ENCODE measurements around the gene LRRC32.
"Not testable (repeated sequence)": the region's sequence is repeated elsewhere in the genome, so short reads cannot be mapped to it uniquely, and the experiment has no call there.

LRRC32 gene

DNA sequence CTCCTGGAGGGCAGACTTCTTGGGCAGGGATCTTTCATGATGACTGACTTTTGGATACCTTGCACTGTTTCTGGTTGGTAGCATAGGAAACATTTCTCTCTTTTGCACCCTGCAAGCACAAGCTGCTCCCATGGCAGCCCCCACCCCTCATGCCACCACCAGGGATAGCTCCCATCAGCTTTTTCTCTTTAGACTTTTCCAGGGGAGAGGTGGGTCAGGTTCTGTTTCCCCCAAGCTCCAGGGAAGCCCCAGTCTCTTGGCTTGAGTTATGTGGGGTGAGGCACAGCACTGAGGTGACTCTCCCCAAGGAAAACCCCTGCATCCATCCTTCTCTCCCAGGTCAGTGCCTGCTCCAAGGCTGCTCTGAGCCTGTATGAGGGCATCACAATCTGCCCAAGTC lies 22.5 kb downstream of the LRRC32 start:
- Histone ChIP-seq H3K79me2 (ENCODE audit: insufficient read depth, low read length) (no peaks in the 10 kb centered on the region), H3K9me3 (ENCODE audit: insufficient read depth, low read depth, low read length) (peaks cover 4% of the 10 kb centered on the region; the same call in 1 of the 2 replicates), H3K27me3 (ENCODE audit: insufficient read depth, low read length, poor library complexity, severe bottlenecking) (no peaks in the 10 kb centered on the region), H3K36me3 (ENCODE audit: insufficient read depth, low read length) (no peaks in the 10 kb centered on the region), H3K9me2 (replicated peaks; ENCODE audit: low read depth, low read length) (no peaks in the 10 kb centered on the region), H3F3A (ENCODE audit: low read depth) (no peaks in the 10 kb centered on the region), H3K4me2 (ENCODE audit: low read depth, low read length, poor library complexity, severe bottlenecking) (no peak overlapping the region), H3K4me3 (ENCODE audit: low read length, poor library complexity, severe bottlenecking) (no peak overlapping the region), H3K9ac (ENCODE audit: low read depth, low read length, poor library complexity, severe bottlenecking) (no peak overlapping the region), H4K20me1 (ENCODE audit: insufficient read depth, low read length, poor library complexity, severe bottlenecking) (no peaks in the 10 kb centered on the region), H3K4me1 (ENCODE audit: insufficient read depth, low read length, poor library complexity, severe bottlenecking) (no peaks in the 10 kb centered on the region), H2AFZ (ENCODE audit: low read length) (no peak overlapping the region)
- TF ChIP-seq, protein P1, sequence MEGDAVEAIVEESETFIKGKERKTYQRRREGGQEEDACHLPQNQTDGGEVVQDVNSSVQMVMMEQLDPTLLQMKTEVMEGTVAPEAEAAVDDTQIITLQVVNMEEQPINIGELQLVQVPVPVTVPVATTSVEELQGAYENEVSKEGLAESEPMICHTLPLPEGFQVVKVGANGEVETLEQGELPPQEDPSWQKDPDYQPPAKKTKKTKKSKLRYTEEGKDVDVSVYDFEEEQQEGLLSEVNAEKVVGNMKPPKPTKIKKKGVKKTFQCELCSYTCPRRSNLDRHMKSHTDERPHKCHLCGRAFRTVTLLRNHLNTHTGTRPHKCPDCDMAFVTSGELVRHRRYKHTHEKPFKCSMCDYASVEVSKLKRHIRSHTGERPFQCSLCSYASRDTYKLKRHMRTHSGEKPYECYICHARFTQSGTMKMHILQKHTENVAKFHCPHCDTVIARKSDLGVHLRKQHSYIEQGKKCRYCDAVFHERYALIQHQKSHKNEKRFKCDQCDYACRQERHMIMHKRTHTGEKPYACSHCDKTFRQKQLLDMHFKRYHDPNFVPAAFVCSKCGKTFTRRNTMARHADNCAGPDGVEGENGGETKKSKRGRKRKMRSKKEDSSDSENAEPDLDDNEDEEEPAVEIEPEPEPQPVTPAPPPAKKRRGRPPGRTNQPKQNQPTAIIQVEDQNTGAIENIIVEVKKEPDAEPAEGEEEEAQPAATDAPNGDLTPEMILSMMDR (conservative IDR thresholded peaks at IDR 0.05; ENCODE audit: low read length), result no peak
- TF ChIP-seq EZH2phosphoT487 (IDR thresholded peaks at IDR 0.05; ENCODE audit: borderline replicate concordance), result no peak

- no peak overlapping the region for H3K4me3 ChIP-seq (ENCODE audit: low read length, poor library complexity, severe bottlenecking)
- no peaks in the 10 kb centered on the region for H4K20me1 ChIP-seq (ENCODE audit: insufficient read depth, low read length, poor library complexity, severe bottlenecking)
- H3K9me2 ChIP-seq (replicated peaks; ENCODE audit: low read depth, low read length), result no peaks in the 10 kb centered on the region
- H3K79me2 ChIP-seq (ENCODE audit: insufficient read depth, low read length), result no peaks in the 10 kb centered on the region
- H3K4me2 ChIP-seq (ENCODE audit: low read depth, low read length, poor library complexity, severe bottlenecking), result no peak overlapping the region
- no peak overlapping the region for H2AFZ ChIP-seq (ENCODE audit: low read length)
- H3K9ac ChIP-seq (ENCODE audit: low read depth, low read length, poor library complexity, severe bottlenecking), result no peak overlapping the region
- no peaks in the 10 kb centered on the region for H3K27me3 ChIP-seq (ENCODE audit: insufficient read depth, low read length, poor library complexity, severe bottlenecking)
- H3K9me3 ChIP-seq (ENCODE audit: insufficient read depth, low read depth, low read length), result peaks cover 4% of the 10 kb centered on the region; the same call in 1 of the 2 replicates
- no peak for TF ChIP-seq EZH2phosphoT487 (IDR thresholded peaks at IDR 0.05; ENCODE audit: borderline replicate concordance)
- TF ChIP-seq, protein P1 (conservative IDR thresholded peaks at IDR 0.05; ENCODE audit: low read length), result no peak
- no peaks in the 10 kb centered on the region for H3K36me3 ChIP-seq (ENCODE audit: insufficient read depth, low read length)
- H3K4me1 ChIP-seq (ENCODE audit: insufficient read depth, low read length, poor library complexity, severe bottlenecking), result no peaks in the 10 kb centered on the region
- no peaks in the 10 kb centered on the region for H3F3A ChIP-seq (ENCODE audit: low read depth)
Measured at GRCh38 chr11:76646882-76647534, 23.5 kb downstream of the LRRC32 start.

DNA sequence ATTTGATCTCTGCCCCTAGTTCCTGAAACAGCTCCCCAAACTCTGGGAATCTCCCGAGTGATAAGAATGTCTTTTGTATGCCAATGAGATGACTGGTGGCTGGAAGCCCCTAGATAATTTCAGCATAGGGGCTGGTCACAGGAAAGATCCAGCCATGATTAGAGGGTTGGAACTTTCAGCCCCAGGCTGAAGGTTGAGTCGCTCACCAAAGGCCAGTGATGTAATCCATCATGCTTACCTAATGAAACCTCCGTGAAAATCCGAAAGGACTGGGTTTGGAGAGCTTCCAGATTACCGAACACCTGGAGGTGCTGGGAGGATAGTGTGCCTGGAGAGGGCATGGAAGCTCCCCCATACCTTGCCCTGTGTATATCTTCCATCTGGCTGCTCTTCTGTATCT lies 26.0 kb downstream of the LRRC32 start:
- Histone ChIP-seq H3K79me2 (ENCODE audit: insufficient read depth, low read length) (no peaks in the 10 kb centered on the region), H3F3A (ENCODE audit: low read depth) (no peaks in the 10 kb centered on the region), H3K36me3 (ENCODE audit: insufficient read depth, low read length) (no peaks in the 10 kb centered on the region), H3K9me2 (replicated peaks; ENCODE audit: low read depth, low read length) (no peaks in the 10 kb centered on the region), H3K9ac (ENCODE audit: low read depth, low read length, poor library complexity, severe bottlenecking) (no peak overlapping the region), H3K9me3 (ENCODE audit: insufficient read depth, low read depth, low read length) (peaks cover 4% of the 10 kb centered on the region; the same call in 1 of the 2 replicates), H3K4me3 (ENCODE audit: low read length, poor library complexity, severe bottlenecking) (no peak overlapping the region), H2AFZ (ENCODE audit: low read length) (no peak overlapping the region), H3K4me1 (ENCODE audit: insufficient read depth, low read length, poor library complexity, severe bottlenecking) (no peaks in the 10 kb centered on the region), H3K27me3 (ENCODE audit: insufficient read depth, low read length, poor library complexity, severe bottlenecking) (no peaks in the 10 kb centered on the region), H4K20me1 (ENCODE audit: insufficient read depth, low read length, poor library complexity, severe bottlenecking) (no peaks in the 10 kb centered on the region), H3K4me2 (ENCODE audit: low read depth, low read length, poor library complexity, severe bottlenecking) (no peak overlapping the region)
- TF ChIP-seq EZH2phosphoT487 (IDR thresholded peaks at IDR 0.05; ENCODE audit: borderline replicate concordance), result no peak
- TF ChIP-seq, protein P1 (conservative IDR thresholded peaks at IDR 0.05; ENCODE audit: low read length), result no peak

DNA sequence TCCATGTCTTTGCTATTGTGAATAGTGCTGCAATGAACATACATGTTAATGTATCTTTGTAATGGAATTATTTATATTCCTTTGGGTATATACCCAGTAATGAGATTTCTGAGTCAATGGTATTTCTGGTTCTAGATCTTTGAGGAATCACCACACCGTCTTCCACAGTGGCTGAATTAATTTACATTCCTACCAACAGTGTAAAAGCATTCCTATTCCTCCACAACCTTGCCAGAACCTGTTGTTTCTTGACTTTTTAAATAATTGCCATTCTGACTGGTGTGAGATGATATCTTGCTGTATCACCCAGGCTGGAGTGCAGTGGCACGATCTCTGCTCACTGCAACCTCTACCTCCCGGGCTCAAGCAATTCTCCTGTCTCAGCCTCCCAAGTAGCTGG lies 26.8 kb downstream of the LRRC32 start:
- not testable (repeated sequence) for H3K36me3 ChIP-seq (ENCODE audit: insufficient read depth, low read length); H3K9ac ChIP-seq (ENCODE audit: low read depth, low read length, poor library complexity, severe bottlenecking); H3K4me1 ChIP-seq (ENCODE audit: insufficient read depth, low read length, poor library complexity, severe bottlenecking); H3K4me2 ChIP-seq (ENCODE audit: low read depth, low read length, poor library complexity, severe bottlenecking); H3F3A ChIP-seq (ENCODE audit: low read depth); H4K20me1 ChIP-seq (ENCODE audit: insufficient read depth, low read length, poor library complexity, severe bottlenecking); H3K79me2 ChIP-seq (ENCODE audit: insufficient read depth, low read length); H3K27me3 ChIP-seq (ENCODE audit: insufficient read depth, low read length, poor library complexity, severe bottlenecking); H2AFZ ChIP-seq (ENCODE audit: low read length); H3K9me3 ChIP-seq (ENCODE audit: insufficient read depth, low read depth, low read length); H3K4me3 ChIP-seq (ENCODE audit: low read length, poor library complexity, severe bottlenecking); H3K9me2 ChIP-seq (replicated peaks; ENCODE audit: low read depth, low read length)
